Kidney (tissue), 14 donors: Measurements from ENCODE around the gene NAPA. TPM values are rescaled to one million over a fixed set of nuclear protein-coding genes. Genes with fewer than 3 reads are reported as not detected.

Experiments
- DNase-seq, 5 donors: peaks; one replicate each; pipeline ENCODE4 v3.0.0-alpha.2; 2013 to 2020
- FAIRE-seq: peaks from 2 replicates; lab custom pipeline; 2012; peaks lifted over from hg19 to GRCh38; lab: Jason Lieb, UNC
- H3K27ac ChIP-seq, 2 donors: one replicate each; pipeline ENCODE4 v1.7.0; 2013; ENCODE audit warnings: low read depth in 2 of 2, low read length in 2 of 2, inconsistent platforms in 1 of 2
- H3K27me3 ChIP-seq: one replicate; pipeline ENCODE4 v1.7.1; 2013; ENCODE audit warnings: low read length, inconsistent platforms; ENCODE audit not compliant: control insufficient read depth, insufficient read depth
- H3K36me3 ChIP-seq, 3 donors: one replicate each; pipeline versions ENCODE4 v1.7.0 to v1.7.1; 2013; ENCODE audit warnings: low read length in 3 of 3, control low read depth in 1 of 3, inconsistent platforms in 1 of 3; ENCODE audit not compliant: insufficient read depth in 3 of 3, control insufficient read depth in 2 of 3
- H3K4me1 ChIP-seq, 3 donors: one replicate each; pipeline versions ENCODE4 v1.7.0 to v1.7.1; 2013; ENCODE audit warnings: low read length in 3 of 3, inconsistent platforms in 1 of 3, low read depth in 1 of 3; ENCODE audit not compliant: control insufficient read depth in 2 of 3, insufficient read depth in 2 of 3
- H3K4me3 ChIP-seq, 3 donors: one replicate each; pipeline versions ENCODE4 v1.7.0 to v1.8.1; 2013; ENCODE audit warnings: low read length in 3 of 3, control low read depth in 1 of 3, inconsistent platforms in 1 of 3
- H3K9ac ChIP-seq, 3 donors: one replicate each; pipeline versions ENCODE4 v1.7.0 to v1.7.1; 2013; ENCODE audit warnings: low read length in 3 of 3, control low read depth in 1 of 3, inconsistent platforms in 1 of 3
- H3K9me3 ChIP-seq, 3 donors: one replicate each; pipeline versions ENCODE4 v1.7.0 to v1.7.1; 2013; ENCODE audit warnings: low read length in 3 of 3, control low read depth in 1 of 3, inconsistent platforms in 1 of 3; ENCODE audit not compliant: control insufficient read depth in 2 of 3, insufficient read depth in 1 of 3
- intact Hi-C: fragments of 100-400 bp; cut with DNase I; formaldehyde crosslinking; loops from one replicate; pipeline ENCODE4 v1.11.1; 2022
- polyA plus RNA-seq: library from polyadenylated mRNA; stranded (reverse); fragments of 350-450 nt; fragmentation: Illumina TruSeq; extraction: RNeasy Lipid Tissue Mini Kit (QIAGEN cat#74804); gene quantifications from one replicate; pipeline ENCODE4 v1.2.3, GENCODE V29; 2014; ENCODE audit warnings: low read depth, low replicate concordance; ENCODE audit not compliant: insufficient read depth
- total RNA-seq: library from RNA; stranded (reverse); fragmentation: NEBNext Ultra II Directional; extraction: Animal tissue kit (Norgen Biotek cat#: 25700); gene quantifications from one replicate; pipeline ENCODE4 v1.2.1, GENCODE V29; 2021
- TF ChIP-seq, protein P1 (sequence below): IDR thresholded peaks from 3 replicates; pipeline ENCODE4 v1.5.1; 2012; ENCODE audit warnings: mild to moderate bottlenecking, moderate library complexity, borderline replicate concordance; ENCODE audit not compliant: insufficient read depth; ENCODE audit errors: extremely low read depth
- donor health status: control.
- donor health status: control.
- donor health status: control.
- donor health status: control.
- donor health status: control.
- donor health status: DM: yes; HTN: yes; CAD: no.
- donor health status: Normal renal cell carcinoma (clear cell type).

NAPA gene
- total and polyA plus RNA-seq, 2 donors from 2014 or later, result 136 to 213 TPM

DNA sequence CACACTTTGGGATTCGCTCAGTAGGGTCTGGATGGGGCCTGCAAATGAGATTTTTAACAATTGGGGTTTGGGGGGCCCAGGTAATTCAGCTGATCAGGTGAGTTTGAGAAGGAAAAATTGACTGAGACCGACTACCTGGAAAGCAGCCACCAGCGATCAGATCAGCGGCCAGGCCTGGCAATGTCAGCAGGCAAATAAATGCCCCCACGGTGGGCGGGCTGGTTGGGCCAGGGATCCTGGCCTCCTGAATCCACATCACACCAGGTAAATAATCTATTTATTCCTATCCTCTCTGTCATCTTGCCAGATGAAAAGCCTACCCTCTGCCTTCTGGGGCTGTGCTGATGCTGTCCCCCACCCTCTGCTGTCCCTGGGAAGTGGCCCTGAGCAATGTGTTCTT, 9.4 kb downstream of the NAPA start:
- FAIRE-seq, result no peak
- H3K4me1 ChIP-seq, result peaks cover 0 to 44% (median 38%) of the 10 kb centered on the region in 3 donors
- H3K36me3 ChIP-seq, result peaks cover 0 to 35% (median 11%) of the 10 kb centered on the region in 3 donors
- H3K27me3 ChIP-seq, result no peaks in the 10 kb centered on the region
- no peaks in the 10 kb centered on the region for H3K9me3 ChIP-seq
- H3K27ac ChIP-seq, result peak overlapping the region in 1 of 2 donors; percentile 7
- intact Hi-C loops, result no loop called here
- peak overlapping the region in 1 of 3 donors; percentile 26 for H3K9ac ChIP-seq
- no peak overlapping the region for H3K4me3 ChIP-seq
- DNase-seq, result no peak
- TF ChIP-seq, protein P1, sequence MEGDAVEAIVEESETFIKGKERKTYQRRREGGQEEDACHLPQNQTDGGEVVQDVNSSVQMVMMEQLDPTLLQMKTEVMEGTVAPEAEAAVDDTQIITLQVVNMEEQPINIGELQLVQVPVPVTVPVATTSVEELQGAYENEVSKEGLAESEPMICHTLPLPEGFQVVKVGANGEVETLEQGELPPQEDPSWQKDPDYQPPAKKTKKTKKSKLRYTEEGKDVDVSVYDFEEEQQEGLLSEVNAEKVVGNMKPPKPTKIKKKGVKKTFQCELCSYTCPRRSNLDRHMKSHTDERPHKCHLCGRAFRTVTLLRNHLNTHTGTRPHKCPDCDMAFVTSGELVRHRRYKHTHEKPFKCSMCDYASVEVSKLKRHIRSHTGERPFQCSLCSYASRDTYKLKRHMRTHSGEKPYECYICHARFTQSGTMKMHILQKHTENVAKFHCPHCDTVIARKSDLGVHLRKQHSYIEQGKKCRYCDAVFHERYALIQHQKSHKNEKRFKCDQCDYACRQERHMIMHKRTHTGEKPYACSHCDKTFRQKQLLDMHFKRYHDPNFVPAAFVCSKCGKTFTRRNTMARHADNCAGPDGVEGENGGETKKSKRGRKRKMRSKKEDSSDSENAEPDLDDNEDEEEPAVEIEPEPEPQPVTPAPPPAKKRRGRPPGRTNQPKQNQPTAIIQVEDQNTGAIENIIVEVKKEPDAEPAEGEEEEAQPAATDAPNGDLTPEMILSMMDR, result no peak

DNA sequence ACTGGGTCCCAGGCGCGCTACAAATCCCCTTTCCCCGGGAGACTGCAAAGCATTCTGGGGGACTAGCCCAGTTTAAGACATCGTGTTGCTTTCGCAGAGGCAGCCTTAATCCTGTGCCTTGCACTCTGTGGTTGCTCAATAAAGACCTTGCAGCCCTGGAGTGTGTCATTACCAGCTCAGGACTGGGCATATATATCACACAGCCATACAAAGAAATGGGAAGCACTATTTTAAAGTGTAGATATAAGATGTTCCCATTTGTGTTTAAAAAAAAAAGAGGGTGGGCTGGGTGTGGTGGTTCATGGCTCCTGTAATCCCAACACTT, 11.1 kb downstream of the NAPA start:
- Histone ChIP-seq H3K36me3 (peaks cover 0 to 49% (median 17%) of the 10 kb centered on the region in 3 donors), H3K27ac (no peak overlapping the region), H3K27me3 (no peaks in the 10 kb centered on the region), H3K9me3 (no peaks in the 10 kb centered on the region), H3K4me1 (peaks cover 0 to 32% (median 23%) of the 10 kb centered on the region in 3 donors), H3K4me3 (no peak overlapping the region), H3K9ac (no peak overlapping the region)
- DNase-seq, result no peak
- TF ChIP-seq, protein P1, result no peak
- FAIRE-seq, result no peak
- intact Hi-C loops, result no loop called here

DNA sequence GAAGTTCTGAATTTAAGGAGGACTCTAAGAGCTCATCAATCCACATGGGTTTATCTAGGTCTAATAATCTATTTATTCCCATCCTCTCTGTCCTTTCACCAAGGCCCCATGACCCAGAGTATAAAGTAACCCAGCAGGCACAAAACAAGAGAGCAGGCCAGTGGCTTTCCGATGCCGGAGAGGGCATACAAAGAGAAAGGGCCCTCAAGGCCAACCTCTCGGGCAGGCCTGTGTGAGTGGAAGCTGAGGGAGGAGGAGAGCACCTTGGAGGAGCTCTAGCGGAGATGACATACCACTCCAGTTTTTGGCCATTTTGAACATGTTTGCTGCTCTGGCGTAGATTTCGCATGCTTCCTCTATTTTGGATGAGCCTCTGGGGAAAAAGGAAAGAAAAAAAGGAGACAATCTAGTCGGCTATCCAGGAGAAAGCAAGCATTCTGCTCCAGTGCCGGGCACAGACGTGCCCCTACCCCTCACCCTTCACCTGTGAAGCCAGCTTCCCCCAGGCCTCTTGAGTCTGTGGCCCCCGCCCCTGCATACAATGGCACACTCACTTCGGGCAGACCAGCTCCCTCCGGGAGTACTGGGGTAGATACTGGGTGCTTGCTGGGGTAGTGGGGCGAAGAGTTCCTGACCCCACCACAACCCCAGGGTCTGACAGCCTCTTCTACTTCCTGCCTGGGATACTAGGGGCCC, 11.6 kb downstream of the NAPA start:
- intact Hi-C loops, result no loop called here
- Histone ChIP-seq H3K27ac (no peak overlapping the region), H3K9me3 (no peaks in the 10 kb centered on the region), H3K4me1 (peaks cover 0 to 27% (median 21%) of the 10 kb centered on the region in 3 donors), H3K9ac (no peak overlapping the region), H3K4me3 (no peak overlapping the region), H3K27me3 (no peaks in the 10 kb centered on the region), H3K36me3 (peaks cover 0 to 49% (median 20%) of the 10 kb centered on the region in 3 donors)
- DNase-seq (no peak), FAIRE-seq (no peak)
- TF ChIP-seq, protein P1, result no peak
